Epithelial cell of esophagus (primary cell): Measurements from ENCODE around the gene DHRS9.

Source experiments
- DNase-seq: peaks from one replicate; pipeline ENCODE4 v3.0.0; 2010; ENCODE audit warnings: low read depth
- H3K4me3 ChIP-seq: 2 replicates; pipeline ENCODE4 v1.5.1; 2011; ENCODE audit warnings: mild to moderate bottlenecking, low read length, control low read depth
- TF ChIP-seq, protein P1 (sequence below): IDR thresholded peaks from 2 replicates; pipeline ENCODE4 v1.5.1; 2011; ENCODE audit warnings: low read depth, mild to moderate bottlenecking, low read length, control low read depth, inconsistent platforms; ENCODE audit not compliant: insufficient read depth; ENCODE audit errors: missing control alignments

Gene DHRS9

DNA sequence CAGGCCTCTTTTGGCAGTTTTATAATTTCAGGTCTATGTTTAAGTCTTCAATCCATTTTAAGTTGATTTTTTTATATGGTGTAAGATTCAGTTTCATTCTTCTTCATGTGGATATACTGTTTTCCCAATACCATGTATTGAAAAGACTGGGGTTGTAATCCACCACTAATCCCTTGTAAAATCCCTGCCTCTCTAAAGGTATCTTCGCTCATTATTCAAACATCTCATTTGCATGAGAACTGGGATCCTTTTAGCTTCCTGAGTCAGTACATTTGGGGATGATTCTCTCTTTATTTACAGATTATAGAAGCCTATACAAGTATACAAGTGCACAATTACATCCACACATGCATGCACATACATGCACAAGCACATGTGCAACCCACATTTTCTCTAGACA, 25.3 kb downstream of the DHRS9 start:
- DNase-seq = no peak
- H3K4me3 ChIP-seq = no peak overlapping the region
- TF ChIP-seq, protein P1, sequence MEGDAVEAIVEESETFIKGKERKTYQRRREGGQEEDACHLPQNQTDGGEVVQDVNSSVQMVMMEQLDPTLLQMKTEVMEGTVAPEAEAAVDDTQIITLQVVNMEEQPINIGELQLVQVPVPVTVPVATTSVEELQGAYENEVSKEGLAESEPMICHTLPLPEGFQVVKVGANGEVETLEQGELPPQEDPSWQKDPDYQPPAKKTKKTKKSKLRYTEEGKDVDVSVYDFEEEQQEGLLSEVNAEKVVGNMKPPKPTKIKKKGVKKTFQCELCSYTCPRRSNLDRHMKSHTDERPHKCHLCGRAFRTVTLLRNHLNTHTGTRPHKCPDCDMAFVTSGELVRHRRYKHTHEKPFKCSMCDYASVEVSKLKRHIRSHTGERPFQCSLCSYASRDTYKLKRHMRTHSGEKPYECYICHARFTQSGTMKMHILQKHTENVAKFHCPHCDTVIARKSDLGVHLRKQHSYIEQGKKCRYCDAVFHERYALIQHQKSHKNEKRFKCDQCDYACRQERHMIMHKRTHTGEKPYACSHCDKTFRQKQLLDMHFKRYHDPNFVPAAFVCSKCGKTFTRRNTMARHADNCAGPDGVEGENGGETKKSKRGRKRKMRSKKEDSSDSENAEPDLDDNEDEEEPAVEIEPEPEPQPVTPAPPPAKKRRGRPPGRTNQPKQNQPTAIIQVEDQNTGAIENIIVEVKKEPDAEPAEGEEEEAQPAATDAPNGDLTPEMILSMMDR = no peak

DNA sequence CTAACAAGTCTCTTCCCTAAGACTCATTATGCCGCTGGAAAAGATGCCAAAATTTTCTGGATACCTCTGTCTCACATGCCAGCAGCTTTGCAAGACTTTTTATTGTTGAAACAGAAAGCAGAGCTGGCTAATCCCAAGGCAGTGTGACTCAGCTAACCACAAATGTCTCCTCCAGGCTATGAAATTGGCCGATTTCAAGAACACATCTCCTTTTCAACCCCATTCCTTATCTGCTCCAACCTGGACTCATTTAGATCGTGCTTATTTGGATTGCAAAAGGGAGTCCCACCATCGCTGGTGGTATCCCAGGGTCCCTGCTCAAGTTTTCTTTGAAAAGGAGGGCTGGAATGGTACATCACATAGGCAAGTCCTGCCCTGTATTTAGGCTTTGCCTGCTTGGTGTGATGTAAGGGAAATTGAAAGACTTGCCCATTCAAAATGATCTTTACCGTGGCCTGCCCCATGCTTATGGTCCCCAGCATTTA, 26.3 kb downstream of the DHRS9 start:
- DNase-seq = peak; percentile 97
- no peak overlapping the region for H3K4me3 ChIP-seq

DNA sequence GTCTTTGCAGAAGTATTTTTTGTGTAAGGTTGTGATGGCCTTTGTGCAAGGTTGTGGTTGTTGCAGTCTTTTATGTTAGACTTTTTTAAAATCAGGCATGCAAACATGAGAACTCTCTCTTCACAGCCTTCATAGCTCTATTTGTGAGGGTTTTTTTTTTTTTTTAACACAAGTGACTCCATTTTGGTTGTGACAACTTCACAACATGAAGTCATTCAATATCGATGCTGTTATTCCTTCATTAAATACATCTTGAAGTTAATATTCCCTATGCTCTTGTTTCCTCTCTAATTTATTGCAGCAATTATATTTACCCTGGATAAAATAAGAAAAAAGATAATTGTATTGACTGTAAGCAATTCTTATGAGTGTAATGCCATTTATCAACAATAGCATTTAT, 35.5 kb downstream of the DHRS9 start:
- DNase-seq = no peak
- no peak overlapping the region for H3K4me3 ChIP-seq
- TF ChIP-seq, protein P1 = no peak

More for the DNA sequence above, 26.3 kb downstream of the DHRS9 start:
- TF ChIP-seq, protein P1 = no peak

DNA sequence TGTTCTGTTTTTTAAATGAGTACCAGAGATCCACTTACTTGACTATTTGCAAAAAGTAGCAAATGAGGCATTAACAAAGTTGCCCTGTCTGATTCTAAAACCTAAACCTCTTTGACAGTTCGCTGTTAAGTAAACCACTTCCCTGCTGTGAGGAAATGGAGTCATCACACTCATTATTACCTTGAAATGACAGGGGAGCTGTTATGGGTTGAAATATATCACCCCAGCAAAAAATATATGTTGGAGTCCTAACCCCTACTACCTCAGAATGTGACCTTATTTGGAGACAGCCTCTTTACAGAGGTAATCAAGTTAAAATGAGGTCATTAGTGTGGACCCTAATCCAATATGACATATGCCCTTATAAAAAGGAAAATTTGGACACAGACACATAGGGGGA, 36.1 kb downstream of the DHRS9 start:
- H3K4me3 ChIP-seq = no peak overlapping the region
- TF ChIP-seq, protein P1 = no peak
- DNase-seq = no peak

DNA sequence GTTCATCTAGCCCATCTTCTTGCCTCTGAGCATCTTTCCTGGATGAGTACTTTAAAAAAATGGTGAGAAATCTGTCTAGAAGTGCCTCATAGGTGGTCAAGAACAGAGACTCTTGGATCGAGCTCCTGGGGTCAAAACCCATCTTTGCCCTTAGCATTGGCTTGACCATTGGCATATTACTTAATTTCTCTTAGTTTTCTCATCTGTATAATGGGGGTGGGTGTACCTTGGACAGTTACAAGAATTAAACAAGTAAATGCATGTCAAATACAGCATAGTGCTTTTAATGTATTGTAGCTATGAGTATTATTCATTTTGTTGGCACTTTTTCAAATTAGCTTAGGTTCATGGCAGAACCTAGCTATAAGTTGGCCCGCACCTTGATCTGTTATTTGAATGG, 36.8 kb downstream of the DHRS9 start:
- no peak overlapping the region for H3K4me3 ChIP-seq
- TF ChIP-seq, protein P1 = no peak

DNA sequence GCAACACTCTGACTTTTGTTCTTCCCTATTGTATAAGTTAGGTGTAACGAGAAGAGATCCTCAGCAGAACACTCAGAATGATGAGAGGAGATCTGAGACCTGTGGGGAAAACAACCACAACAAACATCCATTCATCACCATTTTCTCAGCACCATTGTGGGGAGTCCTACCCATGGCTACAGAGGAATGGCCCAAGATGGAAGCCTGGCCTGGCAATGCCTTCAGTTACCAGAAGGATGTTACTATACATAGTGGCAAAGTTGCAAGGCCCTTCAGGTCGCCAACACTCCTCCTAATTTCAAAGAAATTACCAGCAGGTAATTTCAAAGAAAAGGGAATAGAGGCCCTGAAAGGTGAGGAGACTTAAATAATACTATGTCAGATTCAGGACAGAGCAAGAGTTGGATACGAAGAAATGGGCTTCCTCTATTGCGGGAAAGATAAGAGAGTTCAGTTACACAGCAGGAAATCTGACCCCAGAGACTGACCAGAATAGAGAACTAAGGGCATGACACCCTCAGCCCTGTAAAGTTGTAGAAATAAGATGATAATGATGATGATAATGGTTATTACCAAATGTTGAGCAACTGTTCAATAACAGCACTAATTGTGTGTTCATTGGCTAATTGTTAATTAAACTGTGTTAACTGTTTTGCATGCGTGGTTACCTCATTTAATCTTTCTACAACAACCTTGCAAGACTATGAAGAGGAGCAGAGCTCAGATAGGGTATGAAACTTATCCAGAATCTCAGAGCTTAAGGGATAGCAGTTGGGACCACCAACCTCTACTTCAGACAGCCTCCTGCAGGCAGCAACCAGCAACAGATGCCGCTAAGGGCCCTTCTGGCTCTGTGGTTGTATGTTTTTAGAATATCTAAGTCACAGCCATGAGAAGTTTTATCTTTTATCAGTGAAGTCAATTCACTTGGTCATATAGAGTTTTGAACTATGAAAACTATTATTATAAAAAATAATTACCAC, 37.5 kb downstream of the DHRS9 start:
- no peak overlapping the region for H3K4me3 ChIP-seq
- no peak for DNase-seq
- TF ChIP-seq, protein P1 = no peak

More for the DNA sequence above, 36.8 kb downstream of the DHRS9 start:
- no peak for DNase-seq
